DMS153 (cell line): ENCODE data around the gene GPANK1.
A peak's percentile ranks its signal among the peaks of the same experiment; 100 is the strongest.

Source experiments
- DNase-seq: peaks from one replicate; lab custom pipeline; 2025; lab: John Stamatoyannopoulos, UW

The GPANK1 gene

GRCh38 chr6:31691078-31691463 is 26.3 kb upstream of the GPANK1 start:
- no peak for DNase-seq

- no peak for DNase-seq
Measured at GRCh38 chr6:31690231-31691077, 25.7 kb upstream of the GPANK1 start.

GRCh38 chr6:31689249-31690110 is 24.7 kb upstream of the GPANK1 start:
- DNase-seq, result no peak

- DNase-seq, result no peak
Measured at GRCh38 chr6:31687860-31688693, 23.3 kb upstream of the GPANK1 start.

- no peak for DNase-seq
Measured at GRCh38 chr6:31687321-31687720, 22.5 kb upstream of the GPANK1 start.

- no peak for DNase-seq
Measured at GRCh38 chr6:31686483-31686882, 21.7 kb upstream of the GPANK1 start.

GRCh38 chr6:31683591-31683990 is 18.8 kb upstream of the GPANK1 start:
- DNase-seq, result no peak

- DNase-seq, result no peak
Measured at GRCh38 chr6:31681135-31681671, 16.4 kb upstream of the GPANK1 start.

GRCh38 chr6:31680226-31681134 is 15.7 kb upstream of the GPANK1 start, which contains the start of gene LY6G5C:
Gene LY6G5C (minus strand): TSS chr6:31681067. CDS start chr6:31680373, 694 bp downstream.
- DNase-seq, result peak; percentile 89

- DNase-seq, result no peak
Measured at GRCh38 chr6:31677955-31678354, 13.2 kb upstream of the GPANK1 start.

GRCh38 chr6:31676904-31677303 is 12.1 kb upstream of the GPANK1 start:
- no peak for DNase-seq

GRCh38 chr6:31676322-31676903 is 11.6 kb upstream of the GPANK1 start:
- no peak for DNase-seq

GRCh38 chr6:31669676-31670075 is 4.9 kb upstream of the GPANK1 start, which contains the start of gene LY6G5B:
Gene LY6G5B (plus strand): TSS chr6:31669976. CDS start chr6:31670951, 975 bp downstream.
- no peak for DNase-seq

GRCh38 chr6:31666337-31666965 is 1.7 kb upstream of the GPANK1 start:
- DNase-seq, result no peak

GRCh38 chr6:31665501-31666336 is 922 bp upstream of the GPANK1 start, which contains the start of gene CSNK2B:
Gene CSNK2B (plus strand): TSS chr6:31666080. CDS start chr6:31666832, 752 bp downstream.
- DNase-seq, result peak; percentile 95

GRCh38 chr6:31663961-31664789 is 622 bp downstream of the GPANK1 start:
- no peak for DNase-seq

- DNase-seq, result no peak
Measured at GRCh38 chr6:31663126-31663960, 1.5 kb downstream of the GPANK1 start.
